SU-DHL-6 (cell line): ENCODE results near the gene ATOH8.

Experiments used
- EZH2phosphoT487 ChIP-seq: fragments of 200-600 bp; sonication (generic), shearing (Covaris generic); conservative IDR thresholded peaks from 2 replicates; pipeline ENCODE4 v1.6.1; 2018; ENCODE audit warnings: mild to moderate bottlenecking, antibody characterized with exemption, low read length, moderate library complexity, mixed read lengths
- TF ChIP-seq, protein P1 (sequence below): fragments of 200-600 bp; sonication (generic); IDR thresholded peaks from one replicate; pipeline ENCODE4 v1.5.1; 2017; ENCODE audit warnings: antibody characterized with exemption, mild to moderate bottlenecking, low read length, moderate library complexity; ENCODE audit not compliant: insufficient read depth, poor library complexity, severe bottlenecking

GRCh38 chr2:85737961-85738360 is 15.8 kb upstream of the ATOH8 start:
- TF ChIP-seq, protein P1, sequence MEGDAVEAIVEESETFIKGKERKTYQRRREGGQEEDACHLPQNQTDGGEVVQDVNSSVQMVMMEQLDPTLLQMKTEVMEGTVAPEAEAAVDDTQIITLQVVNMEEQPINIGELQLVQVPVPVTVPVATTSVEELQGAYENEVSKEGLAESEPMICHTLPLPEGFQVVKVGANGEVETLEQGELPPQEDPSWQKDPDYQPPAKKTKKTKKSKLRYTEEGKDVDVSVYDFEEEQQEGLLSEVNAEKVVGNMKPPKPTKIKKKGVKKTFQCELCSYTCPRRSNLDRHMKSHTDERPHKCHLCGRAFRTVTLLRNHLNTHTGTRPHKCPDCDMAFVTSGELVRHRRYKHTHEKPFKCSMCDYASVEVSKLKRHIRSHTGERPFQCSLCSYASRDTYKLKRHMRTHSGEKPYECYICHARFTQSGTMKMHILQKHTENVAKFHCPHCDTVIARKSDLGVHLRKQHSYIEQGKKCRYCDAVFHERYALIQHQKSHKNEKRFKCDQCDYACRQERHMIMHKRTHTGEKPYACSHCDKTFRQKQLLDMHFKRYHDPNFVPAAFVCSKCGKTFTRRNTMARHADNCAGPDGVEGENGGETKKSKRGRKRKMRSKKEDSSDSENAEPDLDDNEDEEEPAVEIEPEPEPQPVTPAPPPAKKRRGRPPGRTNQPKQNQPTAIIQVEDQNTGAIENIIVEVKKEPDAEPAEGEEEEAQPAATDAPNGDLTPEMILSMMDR: no peak
- no peak for TF ChIP-seq EZH2phosphoT487
